Measurements from ENCODE around the gene TNPO1.
"Not testable (repeated sequence)": the region's sequence is repeated elsewhere in the genome, so short reads cannot be mapped to it uniquely, and the experiment has no call there.

Gene TNPO1

GRCh38 chr5:72934953-72935725 is 118.7 kb downstream of the TNPO1 start:
- DNase-seq (ENCODE audit: low spot score): not testable (repeated sequence)

- no peak for DNase-seq (ENCODE audit: low spot score)
These were observed 120.4 kb downstream of the TNPO1 start for GRCh38 chr5:72936893-72937292.

- DNase-seq (ENCODE audit: low spot score): no peak
These were observed 121.1 kb downstream of the TNPO1 start for GRCh38 chr5:72937517-72938061.

GRCh38 chr5:72938206-72938605 is 121.7 kb downstream of the TNPO1 start:
- DNase-seq (ENCODE audit: low spot score): no peak

GRCh38 chr5:72940082-72940481 is 123.6 kb downstream of the TNPO1 start:
- no peak for DNase-seq (ENCODE audit: low spot score)

- DNase-seq (ENCODE audit: low spot score): no peak
These were observed 126.8 kb downstream of the TNPO1 start for GRCh38 chr5:72943307-72943706.

- no peak for DNase-seq (ENCODE audit: low spot score)
These were observed 131.0 kb downstream of the TNPO1 start for GRCh38 chr5:72947498-72947897.

GRCh38 chr5:72949481-72949880 is 133.0 kb downstream of the TNPO1 start:
- DNase-seq (ENCODE audit: low spot score): no peak

GRCh38 chr5:72951671-72952468 is 135.4 kb downstream of the TNPO1 start:
- no peak for DNase-seq (ENCODE audit: low spot score)

- DNase-seq (ENCODE audit: low spot score): no peak
These were observed 137.9 kb downstream of the TNPO1 start for GRCh38 chr5:72954389-72954788.

GRCh38 chr5:72955143-72955767 is 138.8 kb downstream of the TNPO1 start:
- DNase-seq (ENCODE audit: low spot score): no peak

GRCh38 chr5:72955768-72956323 is 139.4 kb downstream of the TNPO1 start, which contains the start of gene FCHO2:
TSS of gene FCHO2 (plus strand) at chr5:72956041. CDS start at chr5:72956097, 56 bp downstream.
- DNase-seq (ENCODE audit: low spot score): peak; percentile 95

- DNase-seq (ENCODE audit: low spot score): peak; percentile 49
These were observed 140.1 kb downstream of the TNPO1 start for GRCh38 chr5:72956324-72957140.

GRCh38 chr5:72957337-72957736 is 140.9 kb downstream of the TNPO1 start:
- no peak for DNase-seq (ENCODE audit: low spot score)

- no peak for DNase-seq (ENCODE audit: low spot score)
These were observed 142.8 kb downstream of the TNPO1 start for GRCh38 chr5:72959257-72959656.

Small RNA genes lying within 50 kb of the gene (small RNA-seq; reads per million reads assigned to genes)
- gene MIR4804 (0 reads per million in 2 experiments), gene RF00019 (0 reads per million in 2 experiments)

Measured in SK-N-DZ (cell line).